GM18951 (cell line): Measurements from ENCODE around the gene DAGLA.

ENCODE experiments used
- POLR2A ChIP-seq: IDR thresholded peaks from 4 replicates; pipeline ENCODE4 v1.6.1; 2011; ENCODE audit warnings: mild to moderate bottlenecking; ENCODE audit not compliant: insufficient read length, insufficient read depth; ENCODE audit errors: extremely low read depth
- in situ Hi-C: fragments of 300-500 bp; cut with MboI; formaldehyde crosslinking; loops from one replicate; pipeline ENCODE4 v1.12.0; 2022; ENCODE audit warnings: low sequenced_read_pairs, mixed read lengths, inconsistent platforms; ENCODE audit not compliant: unreplicated experiment

Gene DAGLA

DNA sequence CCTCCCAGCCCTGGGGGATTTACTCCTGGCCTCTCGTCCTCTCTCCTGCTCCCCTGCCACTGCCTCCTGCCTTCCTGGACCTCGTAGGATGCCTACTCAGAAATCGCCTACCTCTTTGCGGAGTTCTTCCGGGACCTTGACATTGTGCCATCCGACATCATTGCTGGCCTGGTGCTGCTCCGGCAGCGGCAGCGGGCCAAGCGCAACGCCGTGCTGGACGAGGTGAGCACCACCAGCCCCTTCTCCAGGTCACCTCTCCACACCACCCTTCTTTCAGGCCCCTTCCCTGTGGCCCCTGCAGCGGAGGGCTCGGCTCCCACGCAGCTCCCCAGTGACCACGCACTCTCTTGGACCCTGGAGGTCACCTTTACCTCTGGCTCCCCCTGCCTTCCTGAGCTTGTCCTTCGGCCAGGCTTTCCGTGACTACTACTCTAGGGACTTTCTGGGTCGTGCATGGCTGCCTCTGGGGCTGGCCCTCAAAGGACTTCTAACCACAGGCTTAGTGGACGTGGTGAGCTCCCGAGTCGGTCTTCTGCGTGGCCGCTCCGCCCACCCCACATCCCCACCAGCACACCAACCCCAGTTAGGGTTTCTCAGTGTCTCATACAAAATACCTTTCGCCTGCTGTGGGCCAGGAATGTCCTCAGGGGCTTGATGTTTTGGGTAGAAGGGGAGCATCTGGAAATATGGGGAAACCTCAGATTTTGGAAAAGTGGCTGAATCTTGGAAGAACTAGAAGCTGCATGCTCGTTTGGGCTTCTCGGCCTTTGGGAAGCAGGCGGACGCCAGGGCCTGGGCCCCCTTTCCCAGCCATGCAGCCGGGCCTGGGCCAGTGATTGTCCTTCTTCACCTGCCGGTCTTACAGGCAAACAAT is 48.1 kb downstream of the DAGLA start:
- in situ Hi-C loops, result no loop called here
- no peak for TF ChIP-seq POLR2A

DNA sequence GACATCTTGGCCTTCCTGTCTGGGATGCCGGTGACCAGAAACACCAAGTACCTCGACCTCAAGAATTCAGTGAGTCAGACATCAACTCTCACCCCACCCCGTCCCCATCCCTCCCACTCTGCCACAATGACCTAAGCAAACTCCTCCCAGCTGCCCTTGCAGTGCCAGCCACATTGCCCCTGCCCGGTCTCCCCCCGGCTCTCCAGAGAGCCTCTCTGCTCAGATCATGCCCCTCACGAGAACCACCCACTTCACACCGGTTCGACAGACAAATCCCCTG is 48.7 kb downstream of the DAGLA start:
- in situ Hi-C loops, result no loop called here
- TF ChIP-seq POLR2A, result no peak

DNA sequence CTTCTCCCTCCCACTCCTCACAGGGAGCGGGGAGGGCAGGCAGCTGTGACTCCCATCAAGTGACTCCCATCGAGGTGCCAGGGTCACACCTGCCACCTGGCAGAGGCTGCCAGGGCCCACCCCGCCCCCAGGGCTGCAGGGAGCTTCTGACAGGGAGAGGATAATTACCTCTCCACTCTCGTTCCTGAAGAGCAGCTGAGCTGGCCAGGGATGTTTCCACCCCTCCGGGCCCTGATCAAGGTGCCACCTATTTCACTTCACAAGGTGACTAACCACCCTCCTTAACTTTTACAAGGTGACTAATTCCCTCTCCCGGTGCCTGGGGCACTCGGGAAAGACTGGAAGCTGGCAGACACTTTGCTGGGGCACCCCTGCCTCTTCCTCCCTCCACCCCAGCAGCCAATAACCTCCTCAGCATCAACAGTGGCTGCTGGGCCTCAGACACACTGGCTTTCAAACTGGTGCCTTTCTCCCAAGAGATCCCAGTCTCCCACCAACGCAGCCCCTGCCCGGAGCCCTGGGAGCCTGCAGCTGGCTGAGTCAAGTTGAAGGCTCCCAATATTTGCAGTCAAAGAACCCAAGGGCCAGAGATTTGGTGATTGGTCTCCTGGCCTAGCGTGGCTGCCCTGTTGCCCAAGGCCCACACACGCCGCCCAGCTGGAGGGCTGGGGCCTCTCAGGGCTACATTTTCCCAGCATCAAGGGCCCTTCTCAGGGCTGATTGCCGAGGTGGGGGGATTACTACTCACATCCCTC is 50.2 kb downstream of the DAGLA start:
- in situ Hi-C loops, result no loop called here
- TF ChIP-seq POLR2A, result no peak

DNA sequence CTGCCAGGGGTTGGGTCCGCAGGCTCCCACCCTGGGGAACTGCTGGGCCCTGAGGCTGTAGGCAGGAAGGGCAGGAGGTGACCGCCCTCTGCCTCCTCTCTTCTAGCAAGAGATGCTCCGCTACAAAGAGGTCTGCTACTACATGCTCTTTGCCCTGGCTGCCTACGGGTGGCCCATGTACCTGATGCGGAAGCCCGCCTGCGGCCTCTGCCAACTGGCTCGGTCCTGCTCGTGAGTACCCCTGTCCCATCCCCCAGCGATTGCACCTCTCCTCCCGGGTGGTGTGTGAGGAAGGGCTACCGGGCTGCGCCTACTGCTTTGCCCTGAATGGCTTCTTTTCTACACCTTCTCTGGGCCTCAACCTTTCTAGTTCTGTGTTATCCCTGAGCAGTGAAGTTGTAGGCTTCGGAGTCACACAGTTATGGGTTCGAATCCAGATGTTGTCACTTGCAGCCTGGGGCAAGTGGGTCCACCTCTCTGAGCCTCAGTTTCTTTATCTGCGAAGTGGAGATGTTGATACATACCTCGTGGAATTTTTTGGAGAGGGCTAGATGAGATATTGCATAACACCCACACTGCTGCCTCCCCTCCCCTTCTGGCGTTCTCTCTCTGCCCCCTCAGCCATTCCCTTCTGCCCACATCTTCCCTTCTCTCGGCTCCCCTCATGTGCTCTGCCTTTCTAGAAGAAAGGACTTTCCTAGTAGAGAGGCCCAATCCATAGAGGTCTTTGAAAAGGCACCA is 51.2 kb downstream of the DAGLA start:
- TF ChIP-seq POLR2A, result no peak
- in situ Hi-C loops, result no loop called here

DNA sequence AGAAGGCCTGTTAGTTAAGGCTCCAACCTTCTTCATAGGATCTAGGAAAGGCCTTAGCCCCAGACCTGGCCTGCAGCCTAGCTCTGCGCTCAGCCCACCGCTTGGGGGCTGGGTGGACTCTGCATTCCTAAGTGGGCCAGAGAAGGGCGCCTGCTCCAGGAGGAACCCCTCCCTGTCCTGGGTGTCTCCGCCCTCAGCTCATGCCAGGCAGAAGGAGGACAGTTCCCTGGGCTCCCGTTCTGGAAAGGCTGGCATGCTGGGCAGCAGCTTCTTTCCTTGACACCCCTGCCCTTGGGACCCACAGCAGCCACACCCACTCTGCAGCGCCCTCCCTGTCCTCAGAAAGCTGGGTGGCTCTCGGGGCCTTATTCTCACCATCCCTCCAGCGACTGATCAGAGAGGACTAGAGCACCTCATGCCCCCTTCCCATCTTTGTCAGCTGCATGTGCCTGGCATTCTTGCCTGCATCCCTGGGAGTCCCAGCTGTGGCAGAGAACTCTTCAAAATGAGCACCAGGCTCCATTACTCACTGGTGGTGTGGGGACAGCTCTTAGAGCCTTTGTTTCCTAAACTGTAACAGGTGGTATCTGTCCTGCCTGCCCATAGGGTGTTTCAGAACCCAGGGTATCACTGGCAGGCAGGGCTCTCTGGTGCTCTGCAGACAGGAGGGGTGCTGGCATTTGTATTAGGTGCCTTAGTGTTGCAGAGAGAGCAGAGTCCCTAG is 51.9 kb downstream of the DAGLA start:
- in situ Hi-C loops, result no loop called here
- TF ChIP-seq POLR2A, result no peak

DNA sequence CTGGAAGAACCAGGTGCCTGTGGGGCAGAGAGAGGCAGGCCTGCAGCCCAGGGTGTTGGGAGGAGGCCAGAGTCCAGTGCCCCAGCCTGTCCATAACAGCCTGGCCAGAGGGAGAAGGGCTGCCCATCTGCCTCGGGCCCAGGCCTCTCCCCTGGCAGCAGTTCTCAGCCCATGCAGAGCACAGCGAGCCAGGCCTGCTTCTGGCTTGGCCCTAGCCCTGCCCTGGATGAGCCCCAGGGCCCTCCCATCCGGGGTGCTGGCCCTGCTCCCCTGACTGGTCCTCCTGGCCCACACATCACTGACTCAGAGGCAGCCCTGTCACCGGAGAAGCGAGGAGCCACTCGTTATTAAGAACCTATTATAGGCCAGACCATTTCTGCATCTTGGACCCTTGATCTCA is 52.5 kb downstream of the DAGLA start:
- in situ Hi-C loops, result no loop called here
- no peak for TF ChIP-seq POLR2A

DNA sequence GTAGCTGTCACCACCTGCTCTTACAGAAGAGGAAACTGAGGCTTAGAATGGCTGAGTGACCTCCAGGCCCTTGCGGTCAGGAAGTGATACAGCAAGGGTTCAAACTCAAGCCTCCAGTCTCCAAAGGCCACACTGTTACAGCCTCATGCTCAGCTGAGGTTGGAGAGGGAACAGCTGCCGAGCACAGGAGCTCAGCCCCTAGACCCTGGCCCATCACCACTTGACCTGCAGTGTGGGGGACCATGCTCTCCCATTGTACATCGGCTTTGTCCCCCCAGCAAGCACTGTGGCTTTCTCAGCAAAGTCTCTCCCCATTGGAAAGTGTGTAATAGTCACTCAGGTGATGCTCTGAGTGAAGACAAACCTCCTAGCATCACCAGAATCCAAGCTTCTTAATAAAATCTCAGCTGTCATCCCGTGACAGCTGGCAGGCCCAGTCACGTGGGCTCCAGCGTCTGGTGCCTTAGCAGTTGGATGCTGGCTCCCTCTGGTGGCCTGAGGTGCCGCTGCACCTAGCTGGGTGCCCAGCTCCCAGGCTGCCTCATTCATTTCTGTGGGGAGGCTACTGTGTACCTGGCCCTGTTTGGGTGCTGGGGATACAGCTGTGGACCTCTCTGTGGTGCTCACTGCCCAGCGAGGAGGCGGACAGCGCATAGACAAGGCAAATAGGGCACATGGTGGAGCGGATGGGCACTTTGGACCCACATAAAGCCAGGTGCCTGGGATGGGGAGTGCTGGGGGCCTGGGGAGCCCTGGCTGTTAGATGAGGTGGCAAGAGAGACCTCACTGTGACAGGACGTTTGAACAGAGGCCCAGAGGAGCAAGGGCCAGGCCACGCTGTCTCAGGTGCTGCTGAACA is 53.2 kb downstream of the DAGLA start:
- no peak for TF ChIP-seq POLR2A

DNA sequence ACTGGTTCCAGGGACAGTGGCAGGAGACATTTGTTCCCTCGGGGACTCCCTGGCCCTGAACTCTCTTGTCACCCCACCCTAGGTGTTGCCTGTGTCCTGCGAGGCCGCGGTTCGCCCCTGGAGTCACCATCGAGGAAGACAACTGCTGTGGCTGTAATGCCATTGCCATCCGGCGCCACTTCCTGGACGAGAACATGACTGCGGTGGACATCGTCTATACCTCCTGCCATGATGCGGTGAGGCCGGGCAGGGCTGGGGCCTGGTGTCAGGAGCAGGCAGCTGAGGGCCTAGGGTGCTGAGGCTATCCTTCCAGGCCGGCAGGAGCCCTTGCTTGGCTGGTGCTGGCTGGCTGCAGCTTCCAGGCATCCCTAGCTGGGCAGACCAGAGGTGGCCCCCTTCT is 54.6 kb downstream of the DAGLA start:
- in situ Hi-C loops, result no loop called here
- no peak for TF ChIP-seq POLR2A

More for the DNA sequence above, 53.2 kb downstream of the DAGLA start:
- in situ Hi-C loops, result no loop called here

DNA sequence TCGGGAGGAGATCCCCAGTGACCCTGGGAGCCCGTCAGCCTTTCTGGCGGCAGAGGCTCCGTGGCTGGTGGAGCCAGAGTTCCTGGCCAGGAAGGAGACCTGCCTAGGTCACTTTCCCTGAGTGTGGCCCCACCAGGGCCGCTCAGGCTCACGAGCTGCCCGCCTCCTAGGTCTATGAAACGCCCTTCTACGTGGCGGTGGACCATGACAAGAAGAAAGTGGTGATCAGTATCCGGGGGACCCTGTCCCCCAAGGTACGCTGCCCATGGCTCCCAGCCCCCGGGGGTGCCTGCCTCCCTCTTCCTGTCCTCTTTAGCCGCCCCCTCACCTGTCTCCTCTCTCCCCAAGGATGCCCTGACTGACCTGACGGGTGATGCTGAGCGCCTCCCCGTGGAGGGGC is 55.2 kb downstream of the DAGLA start:
- no peak for TF ChIP-seq POLR2A
- in situ Hi-C loops, result no loop called here

DNA sequence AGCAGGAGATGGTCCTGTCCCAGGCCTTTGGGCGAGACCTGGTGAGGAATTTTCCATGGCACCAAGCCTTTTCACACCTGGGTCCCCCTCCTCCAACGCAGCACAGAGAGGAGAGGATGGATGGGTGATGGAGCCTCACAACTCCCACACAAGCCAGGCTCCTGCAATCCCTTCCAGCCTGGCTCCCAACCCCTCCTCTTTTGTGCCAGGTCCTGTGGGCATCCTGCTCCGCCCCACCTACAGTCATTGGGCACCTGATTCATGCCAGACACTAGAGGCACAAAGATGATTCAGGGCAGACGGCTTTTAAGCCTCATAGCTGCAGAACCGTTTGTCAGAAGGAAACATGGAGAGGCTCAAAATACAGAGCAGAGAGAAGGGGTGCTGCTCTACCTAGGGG is 56.1 kb downstream of the DAGLA start:
- in situ Hi-C loops, result no loop called here
- no peak for TF ChIP-seq POLR2A

DNA sequence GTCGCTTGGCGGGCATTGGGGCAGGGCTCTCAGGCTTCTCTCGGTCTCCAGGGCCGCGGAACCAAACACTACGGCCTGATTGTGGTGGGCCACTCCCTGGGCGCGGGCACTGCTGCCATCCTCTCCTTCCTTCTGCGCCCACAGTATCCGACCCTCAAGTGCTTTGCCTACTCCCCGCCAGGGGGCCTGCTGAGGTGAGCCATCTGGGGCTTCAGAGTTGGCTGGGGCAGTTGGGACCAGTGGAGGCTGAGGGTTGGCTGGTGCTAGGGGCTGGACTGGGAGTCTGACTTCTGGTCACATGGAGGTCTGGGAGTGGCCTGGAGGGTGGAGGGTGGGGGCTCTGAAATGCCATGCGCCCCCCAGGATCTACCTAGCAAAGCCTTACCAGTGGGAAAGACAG is 56.9 kb downstream of the DAGLA start:
- TF ChIP-seq POLR2A, result no peak

More for the DNA sequence above, 56.9 kb downstream of the DAGLA start:
- in situ Hi-C loops, result no loop called here
